ENCODE results near the gene LILRA6. TPM values are rescaled to one million over a fixed set of nuclear protein-coding genes. Genes with fewer than 3 reads are reported as not detected.

Gene LILRA6
- total and polyA plus RNA-seq, 2 of the 8 experiments (the other 6 are each of a cell fraction or from before 2014, with no cell fraction given): not detected

- no peak for FAIRE-seq
- Histone ChIP-seq H2AK5ac (ENCODE audit: low read depth, low read length) (no peak overlapping the region), H3K27ac (ENCODE audit: low read depth, low read length) (no peak overlapping the region), H3K36me3 (ENCODE audit: control insufficient read depth in 2 of 4, insufficient read depth in 4 of 4, low read length in 3 of 4) (no peaks in the 10 kb centered on the region), H2AFZ (ENCODE audit: low read length) (no peak overlapping the region), H3K18ac (ENCODE audit: extremely low read depth, low read length) (no peak overlapping the region), H3K4me1 (replicated peaks in 1 of 4; ENCODE audit: control insufficient read depth in 3 of 4, insufficient read depth in 4 of 4, low read length in 3 of 4) (no peaks in the 10 kb centered on the region), H3K9me3 (ENCODE audit: insufficient read depth in 2 of 2, low read depth in 1 of 2, low read length in 1 of 2) (no peaks in the 10 kb centered on the region), H4K91ac (replicated peaks; ENCODE audit: insufficient read length, low read length) (no peak overlapping the region), H3K27me3 (replicated peaks in 1 of 4; ENCODE audit: control insufficient read depth in 3 of 4, extremely low read depth in 1 of 4, insufficient read depth in 3 of 4, low read length in 3 of 4) (no peaks in the 10 kb centered on the region; a peak in 1 of 7 replicates), H2BK5ac (ENCODE audit: low read depth, low read length) (no peak overlapping the region), H2BK20ac (ENCODE audit: low read length) (no peak overlapping the region), H3K79me2 (ENCODE audit: control insufficient read depth in 1 of 2, insufficient read depth in 2 of 2, low read length in 2 of 2) (no peaks in the 10 kb centered on the region), H3K79me1 (ENCODE audit: low read depth, low read length) (no peaks in the 10 kb centered on the region), H3K56ac (replicated peaks; ENCODE audit: insufficient read length, low read depth, low read length) (no peak overlapping the region), H3K23me2 (ENCODE audit: low read depth, low read length) (no peaks in the 10 kb centered on the region), H4K20me1 (replicated peaks in 1 of 2; ENCODE audit: control insufficient read depth in 1 of 2, insufficient read depth in 2 of 2, low read length in 2 of 2) (no peaks in the 10 kb centered on the region), H3K4ac (replicated peaks; ENCODE audit: insufficient read length, low read depth, low read length) (no peak overlapping the region), H2BK120ac (replicated peaks; ENCODE audit: low read depth, low read length) (no peak overlapping the region), H3K4me2 (ENCODE audit: insufficient read depth in 1 of 2, low read depth in 2 of 2, low read length in 2 of 2) (no peak overlapping the region), H4K8ac (ENCODE audit: extremely low read depth, insufficient read depth, low read length) (no peak overlapping the region), H3K4me3 (ENCODE audit: extremely low read depth in 1 of 4, insufficient read depth in 2 of 4, low read depth in 3 of 4, low read length in 4 of 4) (no peak overlapping the region), H3K9ac (replicated peaks in 1 of 4; ENCODE audit: extremely low read depth in 1 of 4, low read depth in 3 of 4, low read length in 3 of 4) (no peak overlapping the region), H4K5ac (ENCODE audit: insufficient read length, low read depth, low read length) (no peak overlapping the region), H3K14ac (ENCODE audit: insufficient read length) (no peak overlapping the region), H3K23ac (ENCODE audit: insufficient read length) (no peak overlapping the region), H2BK15ac (ENCODE audit: low read length) (no peak overlapping the region), H2BK12ac (ENCODE audit: low read depth, low read length) (no peak overlapping the region)
- DNase-seq (ENCODE audit: low read depth in 1 of 2, low spot score in 2 of 2): no peak
- 81% methylated on average over 8 of the region's 8 CpGs; no CpG with 5 or more reads in 1 of the 2 experiments for WGBS, 2 experiments (ENCODE audit: extremely low coverage in 1 of 2, insufficient coverage in 1 of 2, insufficient read length in 1 of 2, insufficient replicate concordance in 2 of 2, low coverage in 1 of 2, low lambda C conversion rate in 2 of 2, missing lambda C conversion rate in 1 of 2)
- TF ChIP-seq FOSL1 (IDR thresholded peaks at IDR 0.05; ENCODE audit: insufficient read depth, low read depth, low read length) (no peak), CEBPB (IDR thresholded peaks at IDR 0.05; ENCODE audit: low read depth, low read length) (no peak), PHF8 (conservative IDR thresholded peaks at IDR 0.05; ENCODE audit: low read depth, low read length) (no peak), SIN3A (conservative IDR thresholded peaks at IDR 0.05 in 1 of 2, IDR thresholded peaks at IDR 0.05 in 1 of 2; ENCODE audit: low read depth in 1 of 2, low read length in 2 of 2) (no peak), BACH1 (IDR thresholded peaks at IDR 0.05; ENCODE audit: low read length) (no peak), HDAC2 (IDR thresholded peaks at IDR 0.05; ENCODE audit: borderline replicate concordance in 1 of 2, low read depth in 2 of 2, low read length in 2 of 2) (no peak), CHD2 (IDR thresholded peaks at IDR 0.05; ENCODE audit: low read length) (no peak), CBX5 (IDR thresholded peaks at IDR 0.05; ENCODE audit: low read depth, low read length) (no peak), SP1 (IDR thresholded peaks at IDR 0.05; ENCODE audit: low read depth, low read length) (no peak)
- POLR2A ChIA-PET (ENCODE audit: partially characterized antibody): interaction anchor here (2.2 kb wide), 1 partner anchor 41 kb away, joined by 7 read pairs; no protein-coding TSS in a partner anchor
- CTCF ChIA-PET (ENCODE audit: partially characterized antibody): interaction anchor here (0.6 to 1.6 kb wide), 3 partner anchors 12 to 41 kb away, joined by 3 to 5 read pairs (median 5); no protein-coding TSS in a partner anchor
These were observed 5.5 kb upstream of the LILRA6 start for GRCh38 chr19:54248016-54248601.
